ENCODE measurements around the gene GRHL1. TPM values are rescaled to one million over a fixed set of nuclear protein-coding genes. Genes with fewer than 3 reads are reported as not detected.

Gene GRHL1
- polyA plus RNA-seq, 1 donor (not counting 4 experiments of a cell fraction or from before 2014, with no cell fraction given) = 7.8 TPM

DNA sequence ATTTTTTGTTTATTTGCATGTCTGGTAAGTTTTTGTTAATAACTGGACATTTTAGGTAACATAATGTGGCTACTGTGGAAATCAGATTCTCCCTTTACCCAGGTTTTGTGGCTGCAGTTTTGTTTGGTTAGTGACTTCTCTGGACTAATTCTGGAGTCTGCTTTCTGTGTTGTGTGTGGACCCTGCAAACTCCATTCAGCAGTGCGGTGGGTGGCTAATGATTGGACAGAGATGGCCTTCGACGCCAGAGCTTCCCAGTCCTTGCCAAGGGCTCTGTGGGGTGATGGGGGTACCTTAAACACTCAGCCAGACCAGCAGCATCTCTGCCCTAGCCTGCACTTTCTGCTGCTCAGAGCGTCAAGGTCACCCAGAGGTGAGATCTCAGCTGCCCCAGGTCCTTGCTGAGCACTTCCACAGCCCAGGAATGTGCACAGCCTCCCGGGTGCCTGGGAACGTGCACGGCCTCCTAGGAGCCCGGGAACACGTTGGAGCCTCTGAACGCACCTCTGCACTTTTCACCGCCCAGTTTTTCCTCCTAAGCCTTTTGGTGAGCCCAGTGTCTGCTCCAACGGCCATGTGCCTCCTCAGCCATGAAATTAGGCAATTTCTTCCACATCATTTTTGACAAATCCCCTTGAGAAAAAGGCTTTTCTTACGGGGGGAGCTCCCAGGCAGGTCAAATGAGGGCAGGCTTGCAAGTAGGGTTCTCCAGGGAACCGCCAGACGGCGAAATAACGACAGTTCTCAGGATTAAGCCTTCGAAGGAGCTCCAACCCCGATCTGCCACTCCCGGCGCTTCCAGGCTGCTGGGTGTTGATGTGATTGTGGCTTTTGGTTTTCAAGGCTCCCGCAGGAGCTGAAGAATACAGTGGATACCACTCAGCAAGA is 56.7 kb downstream of the GRHL1 start:
- Histone ChIP-seq H3K36me3 (ENCODE audit: control insufficient read depth in 2 of 2, extremely low read depth in 1 of 2, insufficient read depth in 2 of 2, low read length in 2 of 2) (no peaks in the 10 kb centered on the region), H3K79me2 (ENCODE audit: control insufficient read depth, insufficient read depth, low read length) (no peaks in the 10 kb centered on the region), H3K9ac (ENCODE audit: control insufficient read depth, extremely low read depth, insufficient read depth, low read length) (no peak overlapping the region), H3K4me1 (ENCODE audit: control insufficient read depth, extremely low read depth, insufficient read depth, low read length) (no peaks in the 10 kb centered on the region), H3K9me1 (ENCODE audit: control insufficient read depth, extremely low read depth, insufficient read depth, low read length) (no peaks in the 10 kb centered on the region), H3K4me2 (ENCODE audit: control insufficient read depth, extremely low read depth, insufficient read depth, low read depth, low read length) (no peak overlapping the region), H3K27ac (ENCODE audit: control insufficient read depth, insufficient read depth, low read length) (no peak overlapping the region), H3K27me3 (ENCODE audit: control insufficient read depth, extremely low read depth, insufficient read depth, low read length) (no peaks in the 10 kb centered on the region), H3K9me3 (ENCODE audit: control insufficient read depth, low read depth, low read length) (peaks cover 4% of the 10 kb centered on the region), H3K4me3 (ENCODE audit: control insufficient read depth in 2 of 3, extremely low read depth in 1 of 3, insufficient read depth in 2 of 3, low read depth in 1 of 3, low read length in 3 of 3) (no peak overlapping the region), H4K20me1 (ENCODE audit: control insufficient read depth, extremely low read depth, insufficient read depth, low read length) (no peaks in the 10 kb centered on the region), H2AFZ (ENCODE audit: control insufficient read depth, low read length) (no peak overlapping the region)
- TF ChIP-seq, protein P1, sequence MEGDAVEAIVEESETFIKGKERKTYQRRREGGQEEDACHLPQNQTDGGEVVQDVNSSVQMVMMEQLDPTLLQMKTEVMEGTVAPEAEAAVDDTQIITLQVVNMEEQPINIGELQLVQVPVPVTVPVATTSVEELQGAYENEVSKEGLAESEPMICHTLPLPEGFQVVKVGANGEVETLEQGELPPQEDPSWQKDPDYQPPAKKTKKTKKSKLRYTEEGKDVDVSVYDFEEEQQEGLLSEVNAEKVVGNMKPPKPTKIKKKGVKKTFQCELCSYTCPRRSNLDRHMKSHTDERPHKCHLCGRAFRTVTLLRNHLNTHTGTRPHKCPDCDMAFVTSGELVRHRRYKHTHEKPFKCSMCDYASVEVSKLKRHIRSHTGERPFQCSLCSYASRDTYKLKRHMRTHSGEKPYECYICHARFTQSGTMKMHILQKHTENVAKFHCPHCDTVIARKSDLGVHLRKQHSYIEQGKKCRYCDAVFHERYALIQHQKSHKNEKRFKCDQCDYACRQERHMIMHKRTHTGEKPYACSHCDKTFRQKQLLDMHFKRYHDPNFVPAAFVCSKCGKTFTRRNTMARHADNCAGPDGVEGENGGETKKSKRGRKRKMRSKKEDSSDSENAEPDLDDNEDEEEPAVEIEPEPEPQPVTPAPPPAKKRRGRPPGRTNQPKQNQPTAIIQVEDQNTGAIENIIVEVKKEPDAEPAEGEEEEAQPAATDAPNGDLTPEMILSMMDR (optimal IDR thresholded peaks at IDR 0.05 in 1 of 3, IDR thresholded peaks at IDR 0.05 in 1 of 3, conservative IDR thresholded peaks at IDR 0.05 in 1 of 3; ENCODE audit: extremely low read depth in 1 of 3, insufficient read depth in 2 of 3, low read length in 3 of 3) = no peak
- no peak for TF ChIP-seq EZH2 (IDR thresholded peaks at IDR 0.05; ENCODE audit: low read length)
- dilution Hi-C loops (cut with MboI; ENCODE audit: extremely low pct_ligation_motif_present, low sequenced_read_pairs) = no loop called here
- no peak for DNase-seq (ENCODE audit: low read depth, low spot score)
- no peak for FAIRE-seq

DNA sequence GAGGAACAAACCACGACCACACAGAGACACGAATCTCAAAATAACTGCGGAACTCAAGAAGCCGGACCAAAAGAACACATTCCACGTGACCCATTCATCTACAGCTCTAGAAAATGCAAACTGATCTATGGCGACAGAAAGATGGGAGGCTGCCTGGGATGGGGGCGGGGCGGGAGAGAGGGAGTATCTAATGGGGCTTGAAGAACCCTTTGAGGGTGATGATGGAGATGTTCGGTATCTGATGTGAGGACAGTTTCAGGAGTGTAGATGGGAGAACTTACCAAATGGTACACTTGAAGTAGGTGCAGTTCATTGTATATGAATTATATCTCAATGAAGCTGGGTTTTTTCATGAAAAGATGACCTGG is 57.3 kb downstream of the GRHL1 start:
- Histone ChIP-seq H3K36me3 (ENCODE audit: control insufficient read depth in 2 of 2, extremely low read depth in 1 of 2, insufficient read depth in 2 of 2, low read length in 2 of 2) (no peaks in the 10 kb centered on the region), H3K27ac (ENCODE audit: control insufficient read depth, insufficient read depth, low read length) (no peak overlapping the region), H3K9me3 (ENCODE audit: control insufficient read depth, low read depth, low read length) (peaks cover 7% of the 10 kb centered on the region), H2AFZ (ENCODE audit: control insufficient read depth, low read length) (no peak overlapping the region), H3K27me3 (ENCODE audit: control insufficient read depth, extremely low read depth, insufficient read depth, low read length) (no peaks in the 10 kb centered on the region), H3K9me1 (ENCODE audit: control insufficient read depth, extremely low read depth, insufficient read depth, low read length) (no peaks in the 10 kb centered on the region), H3K9ac (ENCODE audit: control insufficient read depth, extremely low read depth, insufficient read depth, low read length) (no peak overlapping the region), H3K79me2 (ENCODE audit: control insufficient read depth, insufficient read depth, low read length) (no peaks in the 10 kb centered on the region), H4K20me1 (ENCODE audit: control insufficient read depth, extremely low read depth, insufficient read depth, low read length) (no peaks in the 10 kb centered on the region), H3K4me1 (ENCODE audit: control insufficient read depth, extremely low read depth, insufficient read depth, low read length) (no peaks in the 10 kb centered on the region), H3K4me2 (ENCODE audit: control insufficient read depth, extremely low read depth, insufficient read depth, low read depth, low read length) (no peak overlapping the region), H3K4me3 (ENCODE audit: control insufficient read depth in 2 of 3, extremely low read depth in 1 of 3, insufficient read depth in 2 of 3, low read depth in 1 of 3, low read length in 3 of 3) (no peak overlapping the region)
- dilution Hi-C loops (cut with MboI; ENCODE audit: extremely low pct_ligation_motif_present, low sequenced_read_pairs) = no loop called here
- FAIRE-seq (no peak), DNase-seq (ENCODE audit: low read depth, low spot score) (no peak)
- TF ChIP-seq, protein P1 (optimal IDR thresholded peaks at IDR 0.05 in 1 of 3, IDR thresholded peaks at IDR 0.05 in 1 of 3, conservative IDR thresholded peaks at IDR 0.05 in 1 of 3; ENCODE audit: extremely low read depth in 1 of 3, insufficient read depth in 2 of 3, low read length in 3 of 3) = no peak
- no peak for TF ChIP-seq EZH2 (IDR thresholded peaks at IDR 0.05; ENCODE audit: low read length)
